Fibroblast of mammary gland (primary cell): ENCODE results near the gene EXT2.

Experiments
- DNase-seq: peaks from one replicate; pipeline ENCODE4 v3.0.0-alpha.2; 2010; ENCODE audit warnings: low read depth
- H3K4me3 ChIP-seq: 2 replicates; pipeline ENCODE4 v1.5.1; 2011; ENCODE audit warnings: low read depth, mild to moderate bottlenecking, low read length, moderate library complexity; ENCODE audit not compliant: control insufficient read depth
- TF ChIP-seq, protein P1 (sequence below): conservative IDR thresholded peaks from 2 replicates; pipeline ENCODE4 v1.5.1; 2011; ENCODE audit warnings: low read depth, low read length, inconsistent platforms; ENCODE audit not compliant: control insufficient read depth, insufficient read depth

The EXT2 gene

GRCh38 chr11:44140805-44141204 is 45.3 kb downstream of the EXT2 start:
- H3K4me3 ChIP-seq: no peak overlapping the region
- TF ChIP-seq, protein P1, sequence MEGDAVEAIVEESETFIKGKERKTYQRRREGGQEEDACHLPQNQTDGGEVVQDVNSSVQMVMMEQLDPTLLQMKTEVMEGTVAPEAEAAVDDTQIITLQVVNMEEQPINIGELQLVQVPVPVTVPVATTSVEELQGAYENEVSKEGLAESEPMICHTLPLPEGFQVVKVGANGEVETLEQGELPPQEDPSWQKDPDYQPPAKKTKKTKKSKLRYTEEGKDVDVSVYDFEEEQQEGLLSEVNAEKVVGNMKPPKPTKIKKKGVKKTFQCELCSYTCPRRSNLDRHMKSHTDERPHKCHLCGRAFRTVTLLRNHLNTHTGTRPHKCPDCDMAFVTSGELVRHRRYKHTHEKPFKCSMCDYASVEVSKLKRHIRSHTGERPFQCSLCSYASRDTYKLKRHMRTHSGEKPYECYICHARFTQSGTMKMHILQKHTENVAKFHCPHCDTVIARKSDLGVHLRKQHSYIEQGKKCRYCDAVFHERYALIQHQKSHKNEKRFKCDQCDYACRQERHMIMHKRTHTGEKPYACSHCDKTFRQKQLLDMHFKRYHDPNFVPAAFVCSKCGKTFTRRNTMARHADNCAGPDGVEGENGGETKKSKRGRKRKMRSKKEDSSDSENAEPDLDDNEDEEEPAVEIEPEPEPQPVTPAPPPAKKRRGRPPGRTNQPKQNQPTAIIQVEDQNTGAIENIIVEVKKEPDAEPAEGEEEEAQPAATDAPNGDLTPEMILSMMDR: no peak
- peak; percentile 18 for DNase-seq

DNA sequence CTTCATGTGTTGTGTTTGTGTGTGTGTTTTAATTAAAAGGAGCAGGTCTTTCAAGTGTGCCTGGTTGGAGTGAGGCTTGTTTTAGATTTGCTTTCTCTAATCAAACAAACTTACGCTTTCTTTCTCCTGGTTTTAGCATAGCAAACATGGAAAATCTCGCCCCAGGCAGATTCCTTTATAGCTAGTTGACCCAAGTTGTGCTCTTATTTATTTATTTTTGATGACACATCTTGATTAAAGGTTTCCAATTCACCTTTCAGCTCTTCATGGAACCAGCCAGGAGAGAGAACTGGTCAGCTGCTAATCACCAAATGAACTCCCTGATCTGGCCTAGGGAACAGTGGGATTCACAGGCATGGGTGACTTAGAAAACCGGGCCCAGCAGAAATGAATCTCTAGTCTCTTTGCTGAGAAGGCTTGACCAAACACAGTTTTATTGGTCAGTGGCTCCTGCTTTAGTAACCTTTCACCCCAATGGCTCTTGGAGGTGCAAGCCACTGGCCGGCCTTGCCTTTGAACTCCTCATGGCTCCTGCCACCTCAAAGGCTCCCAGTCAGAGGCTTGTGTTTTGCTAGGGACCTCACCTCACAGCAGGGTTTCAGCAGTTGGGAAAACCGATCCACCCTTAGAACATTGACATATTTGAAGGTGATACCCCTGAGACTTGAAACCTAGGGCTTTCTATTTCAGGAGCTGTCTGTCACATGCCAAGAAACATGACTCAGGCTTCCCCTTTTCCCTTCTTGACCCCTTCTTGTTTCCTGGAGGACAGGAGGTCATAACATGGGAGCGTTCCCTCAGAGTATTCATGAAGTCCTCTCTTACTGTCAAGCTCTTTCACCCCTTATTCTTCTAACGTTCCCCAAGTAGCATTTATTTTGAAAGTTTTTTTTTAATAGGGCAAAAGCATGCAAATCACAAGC is 48.8 kb downstream of the EXT2 start:
- no peak for DNase-seq
- no peak overlapping the region for H3K4me3 ChIP-seq
- TF ChIP-seq, protein P1: no peak

DNA sequence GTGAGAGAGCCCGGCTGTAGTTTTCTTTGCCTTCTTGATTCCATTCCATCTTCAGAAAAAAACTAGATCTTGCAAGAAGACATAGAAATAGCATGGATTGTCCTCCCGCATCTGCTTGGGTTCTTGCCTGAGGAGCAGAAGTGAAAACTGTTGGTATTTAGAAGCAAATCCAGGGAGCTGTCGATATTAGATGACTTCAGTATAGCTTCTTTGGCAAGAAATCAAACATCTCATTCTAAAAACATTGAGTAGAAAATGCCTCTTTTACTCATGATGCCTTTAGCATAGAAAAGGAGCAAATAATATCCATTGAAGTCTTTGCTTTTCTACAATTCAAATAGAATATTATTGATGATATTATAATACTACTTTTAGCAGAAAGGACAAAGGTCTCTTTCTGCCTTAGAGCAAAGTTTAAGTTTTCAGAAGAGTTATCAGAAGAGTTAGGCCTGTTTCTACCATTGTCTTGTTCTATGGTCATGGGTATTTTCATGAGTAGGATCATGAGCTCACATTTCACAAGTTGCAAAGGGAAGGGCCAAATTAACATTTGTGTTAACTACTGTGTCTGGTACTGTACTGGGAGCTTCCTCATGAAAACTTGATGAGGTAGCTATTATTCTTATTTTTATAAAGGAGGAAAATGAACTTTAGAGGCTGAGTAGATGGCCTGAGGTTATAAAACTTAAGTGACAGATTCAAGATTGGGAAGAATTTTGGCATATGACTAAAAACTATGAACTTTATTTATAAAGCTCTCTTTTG is 49.7 kb downstream of the EXT2 start:
- no peak for DNase-seq
- H3K4me3 ChIP-seq: no peak overlapping the region
- TF ChIP-seq, protein P1: no peak

DNA sequence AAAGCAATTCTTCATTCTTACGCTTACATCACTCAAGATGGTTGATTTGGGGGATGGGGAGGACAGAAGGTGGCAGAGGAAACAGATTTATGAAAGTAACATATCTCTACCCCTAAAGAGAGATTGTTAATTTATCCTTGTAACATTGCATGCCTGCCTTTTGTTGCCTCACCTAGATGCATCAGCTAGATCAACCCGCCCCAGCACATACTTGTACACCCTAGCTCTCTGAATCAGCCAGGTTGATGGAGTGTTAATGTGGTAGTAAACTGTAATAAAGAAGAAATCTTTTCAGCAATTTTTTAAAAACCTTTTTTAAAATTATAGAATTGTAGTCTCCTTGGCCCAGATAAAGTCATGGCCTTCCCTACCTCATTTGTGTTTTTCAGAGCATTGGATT is 51.5 kb downstream of the EXT2 start:
- TF ChIP-seq, protein P1: no peak

GRCh38 chr11:44147751-44148150 is 52.3 kb downstream of the EXT2 start:
- no peak for DNase-seq
- TF ChIP-seq, protein P1: no peak
- no peak overlapping the region for H3K4me3 ChIP-seq

More for the DNA sequence above, 51.5 kb downstream of the EXT2 start:
- no peak overlapping the region for H3K4me3 ChIP-seq
- DNase-seq: no peak

- no peak overlapping the region for H3K4me3 ChIP-seq
- TF ChIP-seq, protein P1: no peak
- peak; percentile 16 for DNase-seq
Observed at GRCh38 chr11:44149651-44150050, 54.2 kb downstream of the EXT2 start.
